CD4-positive, alpha-beta T cell treated with Interleukin-2 at 100 ng/mL for 4 hours (primary cell): Measurements from ENCODE around the gene CLDN7.

Experiments used
- DNase-seq: peaks from one replicate; pipeline ENCODE4 v3.0.0-alpha.2; 2020; ENCODE audit warnings: low spot score

The CLDN7 gene

GRCh38 chr17:7236808-7237207, 25.5 kb downstream of the CLDN7 start:
- DNase-seq: no peak

- no peak for DNase-seq
Measured at GRCh38 chr17:7235693-7236665, 26.3 kb downstream of the CLDN7 start.

- DNase-seq: peak; percentile 94
Measured at GRCh38 chr17:7234083-7234951, 28.0 kb downstream of the CLDN7 start, which contains the start of gene DVL2. DVL2 (minus strand) TSS chr17:7234517; CDS start chr17:7234262, 255 bp downstream.

- DNase-seq: no peak
Measured at GRCh38 chr17:7233701-7234082, 28.6 kb downstream of the CLDN7 start.

- no peak for DNase-seq
Measured at GRCh38 chr17:7232114-7232513, 30.2 kb downstream of the CLDN7 start.

GRCh38 chr17:7229504-7229903, 32.8 kb downstream of the CLDN7 start:
- DNase-seq: no peak

GRCh38 chr17:7228920-7229319, 33.4 kb downstream of the CLDN7 start:
- no peak for DNase-seq

GRCh38 chr17:7226721-7227710, 35.3 kb downstream of the CLDN7 start:
- no peak for DNase-seq

GRCh38 chr17:7225711-7226331, 36.5 kb downstream of the CLDN7 start:
- no peak for DNase-seq

- DNase-seq: no peak
Measured at GRCh38 chr17:7224661-7225111, 37.6 kb downstream of the CLDN7 start.

GRCh38 chr17:7224110-7224509, 38.2 kb downstream of the CLDN7 start:
- no peak for DNase-seq

- no peak for DNase-seq
Measured at GRCh38 chr17:7223375-7223774, 38.9 kb downstream of the CLDN7 start.

GRCh38 chr17:7222972-7223292, 39.3 kb downstream of the CLDN7 start:
- DNase-seq: no peak

GRCh38 chr17:7222093-7222971, 39.9 kb downstream of the CLDN7 start:
- DNase-seq: no peak

GRCh38 chr17:7221278-7222092, 40.8 kb downstream of the CLDN7 start:
- DNase-seq: no peak

GRCh38 chr17:7220593-7221277, 41.5 kb downstream of the CLDN7 start:
- peak; percentile 67 for DNase-seq

- peak; percentile 81 for DNase-seq
Measured at GRCh38 chr17:7219812-7220592, 42.3 kb downstream of the CLDN7 start, which contains the start of the genes ACADVL and DLG4. ACADVL (plus strand) TSS chr17:7219938; CDS start chr17:7219985, 47 bp downstream. DLG4 (minus strand) TSS chr17:7219836.
